Esophagus (tissue), 2 donors: Measurements from ENCODE around the gene MGAT5. TPM values are rescaled to one million over a fixed set of nuclear protein-coding genes. Genes with fewer than 3 reads are reported as not detected.

Source experiments
- H3K27ac ChIP-seq, 2 donors: one replicate each; pipeline ENCODE4 v1.5.1; 2013; ENCODE audit warnings: low read depth in 2 of 2, mild to moderate bottlenecking in 2 of 2, inconsistent platforms in 1 of 2, low read length in 1 of 2, moderate library complexity in 1 of 2
- H3K27me3 ChIP-seq, 2 donors: one replicate each; pipeline ENCODE4 v1.6.1; 2013; ENCODE audit warnings: low read length in 2 of 2, control low read depth in 1 of 2, mild to moderate bottlenecking in 1 of 2; ENCODE audit not compliant: insufficient read depth in 2 of 2, control insufficient read depth in 1 of 2
- H3K36me3 ChIP-seq, 2 donors: one replicate each; pipeline ENCODE4 v1.6.1; 2013; ENCODE audit warnings: low read length in 1 of 2; ENCODE audit not compliant: control insufficient read depth in 2 of 2, insufficient read depth in 2 of 2
- H3K4me1 ChIP-seq, 2 donors: one replicate each; pipeline ENCODE4 v1.6.1; 2013; ENCODE audit warnings: low read length in 1 of 2; ENCODE audit not compliant: control insufficient read depth in 2 of 2, insufficient read depth in 2 of 2
- H3K4me3 ChIP-seq, 2 donors: one replicate each; pipeline ENCODE4 v1.5.1; 2013; ENCODE audit warnings: low read length in 2 of 2, mild to moderate bottlenecking in 2 of 2, low read depth in 1 of 2, moderate library complexity in 1 of 2
- H3K9me3 ChIP-seq, 2 donors: one replicate each; pipeline ENCODE4 v1.6.1; 2013; ENCODE audit warnings: mild to moderate bottlenecking in 2 of 2, low read depth in 1 of 2, low read length in 1 of 2, moderate library complexity in 1 of 2; ENCODE audit not compliant: control insufficient read depth in 2 of 2, insufficient read depth in 1 of 2
- whole genome bisulfite sequencing, 2 donors: extraction: QIAGEN DNeasy Blood & Tissue Kit; methylation state at CpG; one replicate each; pipeline ENCODE4 v1.1.7; 2013; 5-methylcytosine and 5-hydroxymethylcytosine counted together
- polyA plus RNA-seq, 2 donors: library from polyadenylated mRNA; stranded (reverse); fragments of 200-250 nt; gene quantifications; one replicate each; pipeline ENCODE4 v1.2.3, GENCODE V29; 2013
- donor health status: healthy with polysubstance abuse.
- donor health status: Bipolar disorder and iron deficiency.

Gene MGAT5
- polyA plus RNA-seq, 2 donors, result 3.2 to 4.4 TPM

- peaks cover 0 to 2% of the 10 kb centered on the region in 2 donors for H3K36me3 ChIP-seq
- H3K4me3 ChIP-seq, result no peak overlapping the region
- no peaks in the 10 kb centered on the region for H3K27me3 ChIP-seq
- no peaks in the 10 kb centered on the region for H3K4me1 ChIP-seq
- 77 to 92% methylated on average over 2 of the region's 2 CpGs for WGBS, 2 donors
- no peak overlapping the region for H3K27ac ChIP-seq
- H3K9me3 ChIP-seq, result no peaks in the 10 kb centered on the region
These were observed 13.8 kb upstream of the MGAT5 start for GRCh38 chr2:134240061-134240460.

- Histone ChIP-seq H3K4me3 (no peak overlapping the region), H3K36me3 (peaks cover 0 to 2% of the 10 kb centered on the region in 2 donors), H3K27me3 (no peaks in the 10 kb centered on the region), H3K27ac (no peak overlapping the region), H3K9me3 (no peaks in the 10 kb centered on the region), H3K4me1 (no peaks in the 10 kb centered on the region)
- WGBS, 2 donors, result 85 to 96% methylated on average over 2 of the region's 2 CpGs
These were observed 12.0 kb upstream of the MGAT5 start for GRCh38 chr2:134241911-134242310.

- WGBS, 2 donors, result 82 to 95% methylated on average over 1 of the region's 1 CpG
- Histone ChIP-seq H3K4me1 (no peaks in the 10 kb centered on the region), H3K4me3 (no peak overlapping the region), H3K9me3 (no peaks in the 10 kb centered on the region), H3K27me3 (no peaks in the 10 kb centered on the region), H3K36me3 (peaks cover 0 to 2% of the 10 kb centered on the region in 2 donors), H3K27ac (no peak overlapping the region)
These were observed 10.6 kb upstream of the MGAT5 start for GRCh38 chr2:134243244-134243643.

- Histone ChIP-seq H3K27me3 (no peaks in the 10 kb centered on the region), H3K36me3 (peaks cover 0 to 2% of the 10 kb centered on the region in 2 donors), H3K4me1 (no peaks in the 10 kb centered on the region), H3K27ac (no peak overlapping the region), H3K4me3 (no peak overlapping the region), H3K9me3 (no peaks in the 10 kb centered on the region)
- 23 to 33% methylated on average over 2 of the region's 2 CpGs for WGBS, 2 donors
These were observed 9.8 kb upstream of the MGAT5 start for GRCh38 chr2:134244086-134244485.

DNA sequence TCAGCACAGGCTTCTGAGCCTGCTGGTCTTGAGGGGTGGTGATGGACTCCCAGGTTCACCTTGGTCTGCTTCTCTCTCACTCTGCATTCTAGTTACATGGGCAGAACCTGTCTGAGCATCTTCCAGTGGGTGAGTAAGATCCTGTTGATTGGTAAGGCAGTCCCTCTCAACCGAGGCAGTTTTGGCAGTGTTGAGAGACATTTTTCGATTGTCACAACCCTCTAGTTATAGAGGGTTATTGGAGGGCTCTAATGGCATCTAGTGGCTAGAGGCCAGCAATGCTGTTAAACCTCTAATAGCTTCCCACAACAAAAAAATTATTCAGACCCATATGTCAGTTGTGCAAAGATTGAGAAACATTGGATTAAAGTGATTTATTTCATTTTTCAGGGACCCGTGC, 9.3 kb upstream of the MGAT5 start:
- no peaks in the 10 kb centered on the region for H3K9me3 ChIP-seq
- 54 to 65% methylated on average over 3 of the region's 3 CpGs for WGBS, 2 donors
- no peaks in the 10 kb centered on the region for H3K27me3 ChIP-seq
- H3K27ac ChIP-seq, result no peak overlapping the region
- no peak overlapping the region for H3K4me3 ChIP-seq
- no peaks in the 10 kb centered on the region for H3K4me1 ChIP-seq
- peaks cover 0 to 2% of the 10 kb centered on the region in 2 donors for H3K36me3 ChIP-seq

DNA sequence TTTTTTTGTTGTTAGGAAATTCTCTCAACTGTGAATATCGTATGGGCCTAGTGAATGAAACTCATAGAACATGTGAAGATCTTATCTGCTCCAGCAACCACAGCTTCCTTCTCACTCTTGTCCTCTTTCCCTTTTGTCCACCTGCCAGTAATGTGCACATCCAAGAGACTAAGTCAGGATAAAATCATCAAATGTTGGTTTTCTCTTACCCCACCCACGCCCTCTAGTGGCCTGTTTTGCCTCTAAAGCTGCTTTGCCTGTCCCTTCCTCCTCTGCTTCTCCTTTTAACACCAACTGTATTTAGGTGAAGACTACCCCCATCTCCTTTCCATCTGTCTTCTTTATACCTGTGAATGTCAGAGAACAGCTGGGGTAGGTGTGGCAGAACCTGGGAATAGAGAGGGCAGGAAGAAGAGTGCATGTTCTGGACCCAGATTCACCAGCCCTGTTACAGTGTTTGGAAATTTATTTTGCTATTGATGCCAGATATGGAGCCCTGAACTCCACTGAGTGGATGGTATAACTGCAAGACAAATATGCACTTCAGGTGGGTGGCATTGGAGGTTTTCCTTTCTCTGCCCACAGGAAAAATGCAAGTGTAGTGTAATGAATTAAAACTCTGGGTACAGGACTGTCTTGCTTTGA, 8.4 kb upstream of the MGAT5 start:
- H3K9me3 ChIP-seq, result no peaks in the 10 kb centered on the region
- H3K27me3 ChIP-seq, result no peaks in the 10 kb centered on the region
- no peak overlapping the region for H3K4me3 ChIP-seq
- WGBS, 2 donors, result 36 to 44% methylated on average over 2 of the region's 2 CpGs
- H3K4me1 ChIP-seq, result no peaks in the 10 kb centered on the region
- H3K36me3 ChIP-seq, result peaks cover 0 to 2% of the 10 kb centered on the region in 2 donors
- H3K27ac ChIP-seq, result no peak overlapping the region

GRCh38 chr2:134246154-134246874, 7.6 kb upstream of the MGAT5 start:
- 73 to 80% methylated on average over 7 of the region's 7 CpGs for WGBS, 2 donors
- H3K4me1 ChIP-seq, result no peaks in the 10 kb centered on the region
- no peaks in the 10 kb centered on the region for H3K36me3 ChIP-seq
- H3K27ac ChIP-seq, result no peak overlapping the region
- H3K4me3 ChIP-seq, result no peak overlapping the region
- no peaks in the 10 kb centered on the region for H3K27me3 ChIP-seq
- H3K9me3 ChIP-seq, result no peaks in the 10 kb centered on the region

- Histone ChIP-seq H3K27me3 (no peaks in the 10 kb centered on the region), H3K4me3 (no peak overlapping the region), H3K4me1 (no peaks in the 10 kb centered on the region), H3K36me3 (no peaks in the 10 kb centered on the region), H3K9me3 (no peaks in the 10 kb centered on the region), H3K27ac (no peak overlapping the region)
- WGBS, 2 donors, result 92 to 93% methylated on average over 1 of the region's 1 CpG
These were observed 6.2 kb upstream of the MGAT5 start for GRCh38 chr2:134247679-134248078.

DNA sequence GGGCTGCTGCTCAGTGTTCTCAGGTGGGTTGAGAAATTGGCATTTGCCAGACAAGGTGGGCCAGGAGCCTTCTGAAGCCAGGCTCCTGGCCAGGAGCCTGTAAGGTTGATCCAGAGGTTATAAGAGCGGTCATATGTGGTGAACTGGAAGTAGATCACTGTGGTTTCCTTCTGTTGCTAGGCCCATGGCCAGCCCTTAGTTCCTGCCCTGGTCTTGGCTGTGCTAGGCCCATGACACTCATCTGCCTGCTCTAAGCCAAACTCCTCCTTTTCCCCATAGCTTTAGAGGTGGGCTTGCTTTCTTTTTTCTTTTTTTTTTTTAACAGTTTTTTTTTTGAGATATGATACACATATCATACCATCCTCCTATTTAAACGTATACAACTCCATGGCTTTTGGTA, 5.0 kb upstream of the MGAT5 start:
- H3K36me3 ChIP-seq, result no peaks in the 10 kb centered on the region
- no peak overlapping the region for H3K27ac ChIP-seq
- H3K9me3 ChIP-seq, result no peaks in the 10 kb centered on the region
- peaks cover 0 to 8% of the 10 kb centered on the region in 2 donors for H3K4me1 ChIP-seq
- WGBS, 2 donors, result 93 to 94% methylated on average over 2 of the region's 2 CpGs
- H3K27me3 ChIP-seq, result no peaks in the 10 kb centered on the region
- no peak overlapping the region for H3K4me3 ChIP-seq

- H3K27ac ChIP-seq, result no peak overlapping the region
- H3K4me1 ChIP-seq, result peaks cover 0 to 12% of the 10 kb centered on the region in 2 donors
These were observed 4.1 kb upstream of the MGAT5 start for GRCh38 chr2:134249755-134250154.

More at GRCh38 chr2:134249755-134250154, 4.1 kb upstream of the MGAT5 start:
- H3K4me3 ChIP-seq, result no peak overlapping the region
- H3K36me3 ChIP-seq, result no peaks in the 10 kb centered on the region
- no peaks in the 10 kb centered on the region for H3K27me3 ChIP-seq
- H3K9me3 ChIP-seq, result no peaks in the 10 kb centered on the region
- WGBS, 2 donors, result 81 to 87% methylated on average over 2 of the region's 2 CpGs
